Gastrocnemius medialis (tissue), 4 donors: ENCODE measurements around the gene SWAP70. TPM values are rescaled to one million over a fixed set of nuclear protein-coding genes. Genes with fewer than 3 reads are reported as not detected.

Experiments used
- ATAC-seq, 2 donors: fragments of 150-250 bp; one replicate each; pipeline ENCODE4 v1.9.1; 2016
- DNase-seq, 2 donors: peaks; one replicate each; pipeline ENCODE4 v3.0.0-alpha.2; 2019
- H3K27ac ChIP-seq, 4 donors: fragments of 200-600 bp; sonication (generic); 1 replicate in 1 of 4; 2 replicates in 3 of 4; pipeline ENCODE4 v1.5.1; 2016 to 2018; ENCODE audit warnings: mild to moderate bottlenecking in 2 of 4, moderate library complexity in 1 of 4
- H3K27me3 ChIP-seq, 3 donors: fragments of 200-600 bp; sonication (generic) in 2 of 3; 1 replicate in 1 of 3; 2 replicates in 2 of 3; pipeline versions ENCODE4 v1.5.1 to v1.6.0; 2016 to 2019; ENCODE audit warnings: mild to moderate bottlenecking in 1 of 3, moderate library complexity in 1 of 3
- H3K36me3 ChIP-seq, 2 donors: fragments of 200-600 bp; sonication (generic) in 1 of 2; one replicate each; pipeline ENCODE4 v1.5.1; 2017 to 2018
- H3K4me1 ChIP-seq, 2 donors: fragments of 200-600 bp; sonication (generic) in 1 of 2; one replicate each; pipeline ENCODE4 v1.5.1; 2016 to 2017; ENCODE audit warnings: mild to moderate bottlenecking in 2 of 2
- H3K4me3 ChIP-seq, 4 donors: fragments of 200-600 bp; sonication (generic) in 3 of 4; 1 replicate in 1 of 4; 2 replicates in 3 of 4; pipeline ENCODE4 v1.5.1; 2016 to 2019; ENCODE audit warnings: mild to moderate bottlenecking in 2 of 4
- H3K9me3 ChIP-seq, 3 donors: fragments of 200-600 bp; sonication (generic) in 2 of 3; 1 replicate in 1 of 3; 2 replicates in 2 of 3; pipeline ENCODE4 v1.5.1; 2016 to 2019
- CTCF ChIP-seq, 5 experiments: fragments of 450-650 bp in 3 of 5; fragments of 200-600 bp in 2 of 5; sonication (generic) in 2 of 5; IDR thresholded peaks in 4 of 5; conservative IDR thresholded peaks in 1 of 5; 1 replicate in 4 of 5; 2 replicates in 1 of 5; pipeline ENCODE4 v1.5.1; 2016 to 2019; ENCODE audit warnings: antibody characterized with exemption in 5 of 5, mild to moderate bottlenecking in 3 of 5, moderate library complexity in 3 of 5
- POLR2A ChIP-seq, 2 donors: fragments of 450-650 bp; IDR thresholded peaks; one replicate each; pipeline ENCODE4 v1.6.1; 2017; ENCODE audit warnings: antibody characterized with exemption in 2 of 2, mild to moderate bottlenecking in 2 of 2, moderate library complexity in 2 of 2
- in situ Hi-C, 4 donors: fragments of 200-750 bp; cut with MboI; loops; one replicate each; pipeline versions ENCODE4 v1.15.0 to v1.8.0; 2017; ENCODE audit warnings: low sequenced_read_pairs in 4 of 4
- intact Hi-C: fragments of 100-400 bp; cut with DNase I; formaldehyde crosslinking; loops from one replicate; pipeline ENCODE4 v1.15.1; 2023; ENCODE audit warnings: low total_unique reads
- total RNA-seq, 4 donors: library from RNA; depleted of rRNA; stranded (reverse); fragments of >200 nt; gene quantifications; one replicate each; pipeline versions ENCODE4 v1.1.0 to v1.2.3, GENCODE V29; 2016

Gene SWAP70
- total RNA-seq, 4 donors from 2014 or later = 6.5 to 14.4 (median 9.1) TPM

GRCh38 chr11:9733212-9733611 is 69.3 kb downstream of the SWAP70 start:
- no peak overlapping the region for H3K27ac ChIP-seq
- intact Hi-C loops (no loop called here), in situ Hi-C loops (no loop called here)
- H3K9me3 ChIP-seq = no peaks in the 10 kb centered on the region
- DNase-seq (no peak), ATAC-seq (no peak)
- no peak overlapping the region for H3K4me3 ChIP-seq
- no peaks in the 10 kb centered on the region for H3K27me3 ChIP-seq
- TF ChIP-seq POLR2A (IDR thresholded peaks at IDR 0.05) (no peak), CTCF (IDR thresholded peaks at IDR 0.05 in 4 of 5, conservative IDR thresholded peaks at IDR 0.05 in 1 of 5) (no peak)
- H3K36me3 ChIP-seq = peaks cover 0 to 15% of the 10 kb centered on the region in 2 donors
- no peaks in the 10 kb centered on the region for H3K4me1 ChIP-seq

- H3K27me3 ChIP-seq = no peaks in the 10 kb centered on the region
- TF ChIP-seq POLR2A (IDR thresholded peaks at IDR 0.05) = no peak
- no peak for TF ChIP-seq CTCF (IDR thresholded peaks at IDR 0.05 in 4 of 5, conservative IDR thresholded peaks at IDR 0.05 in 1 of 5)
- DNase-seq = no peak
- H3K4me1 ChIP-seq = no peaks in the 10 kb centered on the region
- intact Hi-C loops (no loop called here), in situ Hi-C loops (no loop called here)
- H3K4me3 ChIP-seq = no peak overlapping the region
- no peak overlapping the region for H3K27ac ChIP-seq
- ATAC-seq = no peak
- H3K9me3 ChIP-seq = no peaks in the 10 kb centered on the region
- H3K36me3 ChIP-seq = peaks cover 0 to 15% of the 10 kb centered on the region in 2 donors
These were observed 71.4 kb downstream of the SWAP70 start for GRCh38 chr11:9735236-9735635.

GRCh38 chr11:9735919-9736318 is 72.0 kb downstream of the SWAP70 start:
- DNase-seq = no peak
- H3K27me3 ChIP-seq = no peaks in the 10 kb centered on the region
- no peaks in the 10 kb centered on the region for H3K9me3 ChIP-seq
- H3K4me1 ChIP-seq = no peaks in the 10 kb centered on the region
- intact Hi-C loops = no loop called here
- H3K36me3 ChIP-seq = peaks cover 0 to 19% of the 10 kb centered on the region in 2 donors
- H3K27ac ChIP-seq = no peak overlapping the region
- ATAC-seq = no peak
- in situ Hi-C loops = no loop called here
- no peak overlapping the region for H3K4me3 ChIP-seq
- no peak for TF ChIP-seq CTCF (IDR thresholded peaks at IDR 0.05 in 4 of 5, conservative IDR thresholded peaks at IDR 0.05 in 1 of 5)
- TF ChIP-seq POLR2A (IDR thresholded peaks at IDR 0.05) = no peak

- Histone ChIP-seq H3K9me3 (no peaks in the 10 kb centered on the region), H3K27ac (no peak overlapping the region), H3K36me3 (peaks cover 0 to 20% of the 10 kb centered on the region in 2 donors), H3K27me3 (no peaks in the 10 kb centered on the region), H3K4me3 (no peak overlapping the region), H3K4me1 (no peaks in the 10 kb centered on the region)
- in situ Hi-C loops (no loop called here), intact Hi-C loops (no loop called here)
- no peak for ATAC-seq
- TF ChIP-seq POLR2A (IDR thresholded peaks at IDR 0.05) (no peak), CTCF (IDR thresholded peaks at IDR 0.05 in 4 of 5, conservative IDR thresholded peaks at IDR 0.05 in 1 of 5) (no peak)
- DNase-seq = no peak
These were observed 72.5 kb downstream of the SWAP70 start for GRCh38 chr11:9736365-9736764.

GRCh38 chr11:9738116-9738515 is 74.2 kb downstream of the SWAP70 start:
- Histone ChIP-seq H3K4me3 (no peak overlapping the region), H3K27ac (no peak overlapping the region), H3K36me3 (peaks cover 0 to 13% of the 10 kb centered on the region in 2 donors), H3K27me3 (no peaks in the 10 kb centered on the region), H3K9me3 (no peaks in the 10 kb centered on the region), H3K4me1 (no peaks in the 10 kb centered on the region)
- intact Hi-C loops (no loop called here), in situ Hi-C loops (no loop called here)
- no peak for ATAC-seq
- no peak for DNase-seq
- no peak for TF ChIP-seq POLR2A (IDR thresholded peaks at IDR 0.05)
- no peak for TF ChIP-seq CTCF (IDR thresholded peaks at IDR 0.05 in 4 of 5, conservative IDR thresholded peaks at IDR 0.05 in 1 of 5)
